Measurements from ENCODE around the gene NCOA1. TPM values are rescaled to one million over a fixed set of nuclear protein-coding genes. Genes with fewer than 3 reads are reported as not detected.

NCOA1 gene
- total RNA-seq, 2 donors from 2014 or later, result 34.9 to 58.3 TPM

DNA sequence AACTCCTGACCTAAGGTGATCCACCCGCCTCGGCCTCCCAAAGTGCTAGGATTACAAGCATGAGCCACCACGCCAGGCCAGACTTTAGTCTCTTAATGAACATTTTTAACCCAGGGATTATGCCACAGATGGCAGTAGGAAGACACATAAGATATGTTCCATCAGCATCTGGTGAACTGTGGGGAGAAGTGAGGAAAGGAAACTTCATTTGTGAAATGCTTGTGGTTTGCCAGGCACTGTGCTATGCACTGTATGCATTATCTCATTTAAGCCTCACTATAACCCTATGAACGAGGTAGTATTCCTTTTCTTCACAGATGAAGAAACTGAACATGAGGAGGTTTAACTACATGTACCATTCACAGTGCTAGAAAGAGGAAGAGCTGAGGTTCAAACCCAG is 272.8 kb downstream of the NCOA1 start:
- Histone ChIP-seq H3K9me3 (no peaks in the 10 kb centered on the region), H3K36me3 (peaks cover 13% of the 10 kb centered on the region), H3K27me3 (replicated peaks; ENCODE audit: insufficient read depth) (no peaks in the 10 kb centered on the region), H3K27ac (no peak overlapping the region), H3K4me1 (ENCODE audit: control insufficient read depth in 1 of 2, low read depth in 2 of 2) (no peaks in the 10 kb centered on the region), H3K4me3 (no peak overlapping the region)
- no peak for DNase-seq (ENCODE audit: low spot score)
- TF ChIP-seq, protein P1, sequence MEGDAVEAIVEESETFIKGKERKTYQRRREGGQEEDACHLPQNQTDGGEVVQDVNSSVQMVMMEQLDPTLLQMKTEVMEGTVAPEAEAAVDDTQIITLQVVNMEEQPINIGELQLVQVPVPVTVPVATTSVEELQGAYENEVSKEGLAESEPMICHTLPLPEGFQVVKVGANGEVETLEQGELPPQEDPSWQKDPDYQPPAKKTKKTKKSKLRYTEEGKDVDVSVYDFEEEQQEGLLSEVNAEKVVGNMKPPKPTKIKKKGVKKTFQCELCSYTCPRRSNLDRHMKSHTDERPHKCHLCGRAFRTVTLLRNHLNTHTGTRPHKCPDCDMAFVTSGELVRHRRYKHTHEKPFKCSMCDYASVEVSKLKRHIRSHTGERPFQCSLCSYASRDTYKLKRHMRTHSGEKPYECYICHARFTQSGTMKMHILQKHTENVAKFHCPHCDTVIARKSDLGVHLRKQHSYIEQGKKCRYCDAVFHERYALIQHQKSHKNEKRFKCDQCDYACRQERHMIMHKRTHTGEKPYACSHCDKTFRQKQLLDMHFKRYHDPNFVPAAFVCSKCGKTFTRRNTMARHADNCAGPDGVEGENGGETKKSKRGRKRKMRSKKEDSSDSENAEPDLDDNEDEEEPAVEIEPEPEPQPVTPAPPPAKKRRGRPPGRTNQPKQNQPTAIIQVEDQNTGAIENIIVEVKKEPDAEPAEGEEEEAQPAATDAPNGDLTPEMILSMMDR (IDR thresholded peaks at IDR 0.05), result no peak
- no peak for ATAC-seq (ENCODE audit: insufficient number of reproducible peaks, low FRiP score, low read depth)

DNA sequence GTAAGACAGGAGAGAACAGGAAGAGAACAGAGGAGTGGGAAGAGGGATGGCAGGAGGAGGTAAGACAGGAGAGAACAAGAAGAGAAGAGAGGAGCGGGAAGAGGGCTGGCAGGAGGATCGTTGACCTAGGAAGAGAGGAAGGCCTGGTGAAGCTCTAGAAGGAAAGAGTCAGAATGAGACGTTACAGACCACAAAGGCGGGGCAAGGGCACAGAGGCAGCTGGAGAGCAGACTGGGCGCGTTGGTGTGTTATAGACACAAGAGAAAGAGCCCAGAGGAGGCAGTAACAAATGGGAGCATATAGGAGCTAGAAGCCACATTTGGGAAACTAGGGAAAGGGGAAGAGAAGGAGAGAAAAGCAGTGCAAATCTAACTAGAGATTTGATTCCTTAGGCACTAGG is 275.6 kb downstream of the NCOA1 start:
- no peaks in the 10 kb centered on the region for H3K9me3 ChIP-seq
- no peaks in the 10 kb centered on the region for H3K4me1 ChIP-seq (ENCODE audit: control insufficient read depth in 1 of 2, low read depth in 2 of 2)
- H3K27me3 ChIP-seq (replicated peaks; ENCODE audit: insufficient read depth), result no peaks in the 10 kb centered on the region
- H3K4me3 ChIP-seq, result no peak overlapping the region
- no peak for DNase-seq (ENCODE audit: low spot score)
- no peak for ATAC-seq (ENCODE audit: insufficient number of reproducible peaks, low FRiP score, low read depth)
- H3K27ac ChIP-seq, result no peak overlapping the region
- peaks cover 17% of the 10 kb centered on the region for H3K36me3 ChIP-seq
- TF ChIP-seq, protein P1 (IDR thresholded peaks at IDR 0.05), result no peak

DNA sequence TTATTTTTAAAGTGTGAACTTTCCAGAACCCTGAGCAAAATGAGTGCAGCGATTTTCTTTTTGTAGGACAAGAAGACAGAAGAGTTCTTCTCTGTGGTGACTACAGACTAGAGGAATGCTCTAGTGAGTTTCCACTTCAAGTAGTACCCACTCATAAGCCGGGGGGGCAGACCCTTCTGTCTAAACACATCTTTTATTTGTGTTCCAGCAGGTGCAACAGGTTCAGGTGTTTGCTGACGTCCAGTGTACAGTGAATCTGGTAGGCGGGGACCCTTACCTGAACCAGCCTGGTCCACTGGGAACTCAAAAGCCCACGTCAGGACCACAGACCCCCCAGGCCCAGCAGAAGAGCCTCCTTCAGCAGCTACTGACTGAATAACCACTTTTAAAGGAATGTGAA is 277.0 kb downstream of the NCOA1 start:
- TF ChIP-seq, protein P1 (IDR thresholded peaks at IDR 0.05), result no peak
- H3K36me3 ChIP-seq, result peaks cover 10% of the 10 kb centered on the region
- H3K27me3 ChIP-seq (replicated peaks; ENCODE audit: insufficient read depth), result no peaks in the 10 kb centered on the region
- H3K27ac ChIP-seq, result no peak overlapping the region
- ATAC-seq (ENCODE audit: insufficient number of reproducible peaks, low FRiP score, low read depth) (no peak), DNase-seq (ENCODE audit: low spot score) (no peak)
- H3K4me3 ChIP-seq, result no peak overlapping the region
- H3K9me3 ChIP-seq, result no peaks in the 10 kb centered on the region
- no peaks in the 10 kb centered on the region for H3K4me1 ChIP-seq (ENCODE audit: control insufficient read depth in 1 of 2, low read depth in 2 of 2)

DNA sequence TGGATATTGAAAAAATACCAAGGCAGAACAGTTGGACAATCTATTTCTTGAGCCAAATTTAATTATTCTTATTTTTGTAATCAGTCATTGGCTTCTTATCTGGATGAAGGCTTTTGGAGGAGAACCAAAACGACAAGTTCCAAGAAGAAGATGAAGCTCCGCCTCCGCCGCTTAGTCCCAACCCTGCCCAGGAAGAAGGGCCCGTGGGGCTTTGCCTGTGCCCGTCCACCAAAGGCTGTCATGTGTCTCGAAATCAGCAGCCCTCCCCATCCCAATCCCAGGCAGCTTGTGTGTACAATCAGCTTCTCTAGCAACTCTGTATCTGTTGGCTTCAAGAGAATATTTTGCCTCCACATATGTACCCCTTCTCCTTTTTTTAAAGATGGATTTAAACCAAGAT is 277.5 kb downstream of the NCOA1 start:
- TF ChIP-seq, protein P1 (IDR thresholded peaks at IDR 0.05), result no peak
- no peak overlapping the region for H3K27ac ChIP-seq
- H3K4me1 ChIP-seq (ENCODE audit: control insufficient read depth in 1 of 2, low read depth in 2 of 2), result no peaks in the 10 kb centered on the region
- no peak for DNase-seq (ENCODE audit: low spot score)
- peaks cover 9% of the 10 kb centered on the region for H3K36me3 ChIP-seq
- ATAC-seq (ENCODE audit: insufficient number of reproducible peaks, low FRiP score, low read depth), result no peak
- no peaks in the 10 kb centered on the region for H3K9me3 ChIP-seq
- H3K4me3 ChIP-seq, result no peak overlapping the region
- no peaks in the 10 kb centered on the region for H3K27me3 ChIP-seq (replicated peaks; ENCODE audit: insufficient read depth)

DNA sequence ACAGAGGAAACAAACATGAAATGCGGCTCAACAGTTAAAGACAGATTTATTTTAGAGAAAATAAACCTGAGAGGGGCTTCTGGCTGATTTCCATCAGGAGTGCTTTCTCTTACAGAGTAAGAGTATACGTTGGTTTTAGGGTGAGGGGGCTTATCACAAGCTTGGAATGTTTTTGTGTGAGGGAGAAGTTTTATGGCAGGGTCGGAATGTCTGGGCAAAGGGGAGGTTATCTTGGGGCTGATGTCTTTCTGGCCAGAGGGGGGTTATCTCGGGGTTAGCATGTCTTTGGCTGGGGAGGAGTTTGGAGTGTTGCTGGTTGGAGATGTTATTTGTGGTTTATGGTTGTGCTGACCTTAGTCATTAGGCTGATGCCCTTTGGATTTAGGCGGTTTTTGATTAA is 280.0 kb downstream of the NCOA1 start:
- ATAC-seq (ENCODE audit: insufficient number of reproducible peaks, low FRiP score, low read depth) (no peak), DNase-seq (ENCODE audit: low spot score) (no peak)
- Histone ChIP-seq H3K4me3 (no peak overlapping the region), H3K36me3 (peaks cover 7% of the 10 kb centered on the region), H3K27me3 (replicated peaks; ENCODE audit: insufficient read depth) (no peaks in the 10 kb centered on the region), H3K4me1 (ENCODE audit: control insufficient read depth in 1 of 2, low read depth in 2 of 2) (no peaks in the 10 kb centered on the region), H3K9me3 (no peaks in the 10 kb centered on the region), H3K27ac (no peak overlapping the region)
- TF ChIP-seq, protein P1 (IDR thresholded peaks at IDR 0.05), result no peak
